Measurements from ENCODE around the gene TMPRSS11F.
"Not testable (repeated sequence)": the region's sequence is repeated elsewhere in the genome, so short reads cannot be mapped to it uniquely, and the experiment has no call there.

The TMPRSS11F gene

DNA sequence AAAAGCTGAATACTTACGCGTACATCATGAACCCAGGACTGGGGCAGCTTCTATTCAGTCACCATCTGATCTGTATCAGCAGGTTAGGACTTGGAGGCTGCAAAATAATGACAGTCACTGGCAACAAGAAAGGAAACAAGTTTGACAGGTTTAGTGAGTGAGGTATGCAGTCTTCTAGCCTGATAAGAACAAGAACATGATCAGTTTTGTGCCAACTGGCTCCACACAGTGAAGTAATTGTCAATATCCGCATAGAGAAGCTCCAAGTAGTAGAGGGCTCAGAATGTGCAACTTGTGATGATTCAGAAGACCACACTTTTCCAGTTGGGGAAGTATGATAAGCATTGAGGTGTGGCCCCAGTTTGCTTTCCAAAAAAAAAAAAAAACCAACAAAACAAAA is at the start of gene TMPRSS11F:
TSS of gene TMPRSS11F (minus strand) at position 77 of the 400 bp plus-strand sequence. CDS start at position 28, 49 bp downstream.
- Histone ChIP-seq H3K9ac (ENCODE audit: low read length) (no peak within 1 kb of the TSS), H3K27me3 (replicated peaks; ENCODE audit: control insufficient read depth, insufficient read depth, low read length) (no peaks in the 10 kb centered on the region), H3K9me3 (ENCODE audit: control insufficient read depth, low read length) (peaks cover 8% of the 10 kb centered on the region), H3K36me3 (ENCODE audit: control insufficient read depth, insufficient read depth, low read length, severe bottlenecking) (no peaks in the 10 kb centered on the region), H3K4me1 (ENCODE audit: control insufficient read depth, insufficient read depth, low read length) (no peaks in the 10 kb centered on the region), H3K4me3 (ENCODE audit: low read length) (no peak within 1 kb of the TSS)
- no peak for DNase-seq (ENCODE audit: low read depth)

DNA sequence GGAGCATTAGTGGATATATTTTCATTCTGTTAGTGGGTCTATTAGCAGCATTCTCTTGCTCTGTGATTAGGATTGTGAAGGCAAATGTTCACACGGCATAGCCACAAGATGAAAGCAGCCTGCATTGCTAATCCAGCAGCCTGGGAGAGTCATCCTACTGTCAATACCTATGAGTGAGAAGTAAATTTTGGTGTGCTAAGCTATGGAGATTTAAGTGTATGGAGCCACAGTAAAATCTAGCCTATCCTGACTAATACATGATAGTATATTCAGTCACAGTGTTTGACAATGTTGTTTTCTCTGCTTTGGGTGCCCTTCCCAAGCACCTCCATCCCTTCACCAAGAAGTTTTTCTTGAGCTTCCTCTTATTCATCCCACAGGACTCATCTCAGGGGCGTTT is 47.2 kb upstream of the TMPRSS11F start:
- no peaks in the 10 kb centered on the region for H3K36me3 ChIP-seq (ENCODE audit: control insufficient read depth, insufficient read depth, low read length, severe bottlenecking)
- H3K4me1 ChIP-seq (ENCODE audit: control insufficient read depth, insufficient read depth, low read length), result peaks cover 13% of the 10 kb centered on the region
- no peak overlapping the region for H3K4me3 ChIP-seq (ENCODE audit: low read length)
- no peak overlapping the region for H3K9ac ChIP-seq (ENCODE audit: low read length)
- DNase-seq (ENCODE audit: low read depth), result no peak
- no peaks in the 10 kb centered on the region for H3K9me3 ChIP-seq (ENCODE audit: control insufficient read depth, low read length)
- no peaks in the 10 kb centered on the region for H3K27me3 ChIP-seq (replicated peaks; ENCODE audit: control insufficient read depth, insufficient read depth, low read length)

- no peaks in the 10 kb centered on the region for H3K27me3 ChIP-seq (replicated peaks; ENCODE audit: control insufficient read depth, insufficient read depth, low read length)
- no peaks in the 10 kb centered on the region for H3K36me3 ChIP-seq (ENCODE audit: control insufficient read depth, insufficient read depth, low read length, severe bottlenecking)
- no peaks in the 10 kb centered on the region for H3K9me3 ChIP-seq (ENCODE audit: control insufficient read depth, low read length)
- no peak overlapping the region for H3K4me3 ChIP-seq (ENCODE audit: low read length)
- H3K9ac ChIP-seq (ENCODE audit: low read length), result no peak overlapping the region
- DNase-seq (ENCODE audit: low read depth), result peak; percentile 29
- H3K4me1 ChIP-seq (ENCODE audit: control insufficient read depth, insufficient read depth, low read length), result peaks cover 13% of the 10 kb centered on the region
These were observed 46.8 kb upstream of the TMPRSS11F start for GRCh38 chr4:68176500-68176899.

GRCh38 chr4:68175562-68176155 is 46.0 kb upstream of the TMPRSS11F start:
- no peak overlapping the region for H3K9ac ChIP-seq (ENCODE audit: low read length)
- peaks cover 5% of the 10 kb centered on the region for H3K4me1 ChIP-seq (ENCODE audit: control insufficient read depth, insufficient read depth, low read length)
- H3K36me3 ChIP-seq (ENCODE audit: control insufficient read depth, insufficient read depth, low read length, severe bottlenecking), result no peaks in the 10 kb centered on the region
- H3K9me3 ChIP-seq (ENCODE audit: control insufficient read depth, low read length), result no peaks in the 10 kb centered on the region
- peak; percentile 89 for DNase-seq (ENCODE audit: low read depth)
- H3K4me3 ChIP-seq (ENCODE audit: low read length), result no peak overlapping the region
- no peaks in the 10 kb centered on the region for H3K27me3 ChIP-seq (replicated peaks; ENCODE audit: control insufficient read depth, insufficient read depth, low read length)

- not testable (repeated sequence) for H3K4me3 ChIP-seq (ENCODE audit: low read length); H3K9ac ChIP-seq (ENCODE audit: low read length); H3K4me1 ChIP-seq (ENCODE audit: control insufficient read depth, insufficient read depth, low read length); H3K27me3 ChIP-seq (replicated peaks; ENCODE audit: control insufficient read depth, insufficient read depth, low read length); DNase-seq (ENCODE audit: low read depth); H3K9me3 ChIP-seq (ENCODE audit: control insufficient read depth, low read length); H3K36me3 ChIP-seq (ENCODE audit: control insufficient read depth, insufficient read depth, low read length, severe bottlenecking)
These were observed 44.7 kb upstream of the TMPRSS11F start for GRCh38 chr4:68174389-68174788.

DNA sequence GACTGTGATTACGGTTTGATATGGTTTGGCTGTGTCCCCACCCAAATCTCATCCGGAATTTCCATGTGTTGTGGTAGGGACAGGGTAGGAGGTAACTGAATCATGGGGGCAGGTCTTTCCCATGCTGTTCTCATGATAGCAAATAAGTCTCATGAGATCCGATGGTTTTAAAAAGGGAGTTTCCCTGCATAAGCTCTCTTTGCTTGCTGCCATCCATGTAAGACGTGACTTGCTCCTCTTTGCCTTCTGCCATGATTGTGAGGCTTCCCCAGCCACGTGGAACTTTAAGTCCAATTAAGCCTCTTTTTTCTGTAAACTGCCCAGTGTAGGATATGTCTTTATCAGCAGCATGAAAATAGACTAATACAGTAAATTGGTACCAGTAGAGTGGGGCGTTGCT is 42.5 kb upstream of the TMPRSS11F start:
- DNase-seq (ENCODE audit: low read depth); H3K27me3 ChIP-seq (replicated peaks; ENCODE audit: control insufficient read depth, insufficient read depth, low read length); H3K36me3 ChIP-seq (ENCODE audit: control insufficient read depth, insufficient read depth, low read length, severe bottlenecking); H3K9ac ChIP-seq (ENCODE audit: low read length); H3K9me3 ChIP-seq (ENCODE audit: control insufficient read depth, low read length); H3K4me1 ChIP-seq (ENCODE audit: control insufficient read depth, insufficient read depth, low read length); H3K4me3 ChIP-seq (ENCODE audit: low read length): not testable (repeated sequence)

DNA sequence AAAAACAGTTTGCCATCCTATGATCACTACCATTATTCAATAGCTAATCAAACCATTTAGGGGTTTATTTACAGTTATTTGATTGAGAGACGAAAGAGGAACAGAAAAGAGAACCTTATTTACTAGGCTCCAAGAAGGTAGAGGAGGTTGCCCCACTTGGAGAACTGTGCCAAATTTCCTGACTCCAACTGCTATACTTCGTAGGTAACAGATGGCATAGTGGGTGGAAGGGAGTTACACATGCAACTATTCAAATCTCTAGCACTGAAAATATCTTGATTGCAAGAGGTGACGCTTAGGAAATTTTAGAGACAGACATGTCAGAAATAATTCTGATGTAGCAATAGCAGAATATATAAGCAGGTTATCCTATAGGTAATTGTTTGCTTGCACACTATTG is 38.0 kb upstream of the TMPRSS11F start:
- H3K36me3 ChIP-seq (ENCODE audit: control insufficient read depth, insufficient read depth, low read length, severe bottlenecking), result no peaks in the 10 kb centered on the region
- H3K4me1 ChIP-seq (ENCODE audit: control insufficient read depth, insufficient read depth, low read length), result no peaks in the 10 kb centered on the region
- no peak overlapping the region for H3K9ac ChIP-seq (ENCODE audit: low read length)
- no peak for DNase-seq (ENCODE audit: low read depth)
- H3K27me3 ChIP-seq (replicated peaks; ENCODE audit: control insufficient read depth, insufficient read depth, low read length), result no peaks in the 10 kb centered on the region
- H3K9me3 ChIP-seq (ENCODE audit: control insufficient read depth, low read length), result no peaks in the 10 kb centered on the region
- H3K4me3 ChIP-seq (ENCODE audit: low read length), result no peak overlapping the region

DNA sequence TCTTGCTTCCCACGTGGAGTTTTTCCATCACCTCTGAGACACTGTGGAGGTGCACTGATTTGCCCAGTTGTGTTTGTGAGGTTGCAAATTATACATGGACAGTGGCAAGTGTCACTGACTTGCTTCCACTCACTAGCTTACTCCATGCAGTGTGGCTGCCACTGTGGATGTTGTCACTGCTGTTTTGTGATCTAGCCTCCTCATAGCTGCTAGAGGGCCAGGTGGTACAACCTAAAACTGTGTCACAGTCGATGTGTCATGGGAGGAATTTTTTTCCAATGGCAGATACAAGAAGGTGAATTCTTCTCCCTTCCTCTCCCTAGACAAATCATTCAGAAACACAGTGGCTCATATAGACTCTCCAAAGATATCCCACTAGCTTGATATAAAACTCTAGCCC is 37.5 kb upstream of the TMPRSS11F start:
- no peak overlapping the region for H3K4me3 ChIP-seq (ENCODE audit: low read length)

DNA sequence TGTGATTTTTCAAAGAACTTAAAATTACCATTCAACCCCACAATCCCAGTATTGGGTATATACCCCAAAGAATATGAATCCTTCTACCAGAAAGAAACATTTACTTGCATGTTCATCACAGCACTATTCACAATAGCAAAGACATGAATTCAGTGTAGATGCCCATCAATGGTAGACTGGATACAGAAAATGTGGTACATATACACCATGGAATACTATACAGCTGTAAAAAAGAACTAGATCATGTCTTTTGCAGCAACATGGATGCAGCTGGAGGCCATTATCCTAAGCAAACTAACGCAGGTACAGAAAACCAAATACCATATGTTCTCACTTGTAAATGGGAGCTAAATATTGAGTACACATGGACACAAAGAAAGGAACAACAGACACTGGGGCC is 34.1 kb upstream of the TMPRSS11F start:
- no peaks in the 10 kb centered on the region for H3K27me3 ChIP-seq (replicated peaks; ENCODE audit: control insufficient read depth, insufficient read depth, low read length)
- DNase-seq (ENCODE audit: low read depth), result no peak
- H3K4me1 ChIP-seq (ENCODE audit: control insufficient read depth, insufficient read depth, low read length), result no peaks in the 10 kb centered on the region
- H3K4me3 ChIP-seq (ENCODE audit: low read length), result no peak overlapping the region
- no peaks in the 10 kb centered on the region for H3K36me3 ChIP-seq (ENCODE audit: control insufficient read depth, insufficient read depth, low read length, severe bottlenecking)
- H3K9ac ChIP-seq (ENCODE audit: low read length), result no peak overlapping the region
- no peaks in the 10 kb centered on the region for H3K9me3 ChIP-seq (ENCODE audit: control insufficient read depth, low read length)

More for the DNA sequence above, 37.5 kb upstream of the TMPRSS11F start:
- no peaks in the 10 kb centered on the region for H3K4me1 ChIP-seq (ENCODE audit: control insufficient read depth, insufficient read depth, low read length)
- no peaks in the 10 kb centered on the region for H3K27me3 ChIP-seq (replicated peaks; ENCODE audit: control insufficient read depth, insufficient read depth, low read length)
- no peak for DNase-seq (ENCODE audit: low read depth)
- H3K9me3 ChIP-seq (ENCODE audit: control insufficient read depth, low read length), result no peaks in the 10 kb centered on the region
- H3K9ac ChIP-seq (ENCODE audit: low read length), result no peak overlapping the region
- H3K36me3 ChIP-seq (ENCODE audit: control insufficient read depth, insufficient read depth, low read length, severe bottlenecking), result no peaks in the 10 kb centered on the region

DNA sequence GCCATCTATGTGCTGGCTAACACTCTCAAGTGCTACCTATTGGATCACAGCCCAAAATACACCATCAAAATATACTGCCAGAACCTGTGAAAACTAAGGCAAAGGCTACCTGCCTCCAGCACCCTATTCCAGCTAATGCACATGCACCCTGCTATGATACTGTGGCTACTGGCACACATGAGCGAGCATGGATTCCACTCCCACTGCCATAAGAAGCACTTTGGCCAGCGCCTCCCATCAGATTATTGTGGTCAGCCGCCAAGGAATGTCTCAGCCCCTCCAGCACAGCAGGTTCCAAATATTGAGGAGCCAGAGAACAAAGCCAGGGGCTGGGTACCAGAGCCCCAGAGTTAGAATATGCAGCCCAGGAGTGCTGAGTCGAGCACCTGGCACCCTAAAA is 32.5 kb upstream of the TMPRSS11F start:
- Histone ChIP-seq H3K9me3 (ENCODE audit: control insufficient read depth, low read length) (no peaks in the 10 kb centered on the region), H3K4me1 (ENCODE audit: control insufficient read depth, insufficient read depth, low read length) (no peaks in the 10 kb centered on the region), H3K4me3 (ENCODE audit: low read length) (no peak overlapping the region), H3K27me3 (replicated peaks; ENCODE audit: control insufficient read depth, insufficient read depth, low read length) (no peaks in the 10 kb centered on the region), H3K36me3 (ENCODE audit: control insufficient read depth, insufficient read depth, low read length, severe bottlenecking) (no peaks in the 10 kb centered on the region), H3K9ac (ENCODE audit: low read length) (no peak overlapping the region)
- no peak for DNase-seq (ENCODE audit: low read depth)

- H3K9ac ChIP-seq (ENCODE audit: low read length), result no peak overlapping the region
- no peak for DNase-seq (ENCODE audit: low read depth)
- H3K4me3 ChIP-seq (ENCODE audit: low read length), result no peak overlapping the region
- no peaks in the 10 kb centered on the region for H3K4me1 ChIP-seq (ENCODE audit: control insufficient read depth, insufficient read depth, low read length)
- peaks cover 4% of the 10 kb centered on the region for H3K9me3 ChIP-seq (ENCODE audit: control insufficient read depth, low read length)
- H3K27me3 ChIP-seq (replicated peaks; ENCODE audit: control insufficient read depth, insufficient read depth, low read length), result no peaks in the 10 kb centered on the region
- no peaks in the 10 kb centered on the region for H3K36me3 ChIP-seq (ENCODE audit: control insufficient read depth, insufficient read depth, low read length, severe bottlenecking)
These were observed 22.7 kb upstream of the TMPRSS11F start for GRCh38 chr4:68152411-68152810.

All from adipocyte (in vitro differentiated cells).